ENCODE measurements around the gene SHOX. TPM values are rescaled to one million over a fixed set of nuclear protein-coding genes. Genes with fewer than 3 reads are reported as not detected.

Gene SHOX
- total RNA-seq, 1 experiment from 2014 or later = not detected

GRCh38 chrX:617401-617800, 13.2 kb upstream of the SHOX start:
- no peak for DNase-seq (ENCODE audit: low read depth, low spot score)
- Histone ChIP-seq H3K27me3 (ENCODE audit: insufficient read depth, low read length) (no peaks in the 10 kb centered on the region), H2AFZ (ENCODE audit: low read depth, low read length, poor library complexity, severe bottlenecking) (no peak overlapping the region), H4K20me1 (ENCODE audit: insufficient read depth) (no peaks in the 10 kb centered on the region), H3K4me2 (ENCODE audit: low read length) (no peak overlapping the region), H3K4me1 (ENCODE audit: control insufficient read depth in 1 of 2, insufficient read depth in 2 of 2, low read length in 2 of 2) (no peaks in the 10 kb centered on the region), H3K36me3 (ENCODE audit: control insufficient read depth in 1 of 2, insufficient read depth in 2 of 2, low read length in 2 of 2) (no peaks in the 10 kb centered on the region), H3K4me3 (replicated peaks in 1 of 2; ENCODE audit: low read depth in 1 of 2, low read length in 2 of 2) (no peak overlapping the region), H3K27ac (ENCODE audit: low read depth, low read length) (no peak overlapping the region), H3K9me2 (ENCODE audit: insufficient read depth) (no peaks in the 10 kb centered on the region), H3K9ac (ENCODE audit: low read length) (no peak overlapping the region), H3K9me3 (ENCODE audit: control insufficient read depth in 1 of 2, insufficient read depth in 1 of 2, low read depth in 1 of 2, low read length in 2 of 2) (no peaks in the 10 kb centered on the region), H3K79me2 (ENCODE audit: insufficient read depth, low read length) (no peaks in the 10 kb centered on the region)
- no TSS peak for BruUV-seq (replicated peaks)
- ChIA-PET CTCF (no interaction called here), POLR2A (no interaction called here), RAD21 (ENCODE audit: low non-redundant PET in 1 of 2, low total read pairs in 2 of 2, uncharacterized antibody in 2 of 2, unreplicated experiment in 2 of 2) (no interaction called here)
- no peak for ATAC-seq
- TF ChIP-seq CEBPB (IDR thresholded peaks at IDR 0.05; ENCODE audit: low read depth) = no peak
- TF ChIP-seq EZH2phosphoT487 (IDR thresholded peaks at IDR 0.05; ENCODE audit: borderline replicate concordance) = no peak
- TF ChIP-seq ZFX (IDR thresholded peaks at IDR 0.05) = no peak
- no peak for TF ChIP-seq POLR2AphosphoS5 (IDR thresholded peaks at IDR 0.05; ENCODE audit: low read depth, low read length)
- TF ChIP-seq SP1 (IDR thresholded peaks at IDR 0.05; ENCODE audit: low read depth) = no peak
- no peak for TF ChIP-seq CBX3 (IDR thresholded peaks at IDR 0.05; ENCODE audit: low read depth)
- no peak for TF ChIP-seq CTCF (IDR thresholded peaks at IDR 0.05 in 2 of 3, conservative IDR thresholded peaks at IDR 0.05 in 1 of 3; ENCODE audit: borderline replicate concordance in 1 of 3, insufficient read depth in 1 of 3, low read depth in 2 of 3, low read length in 2 of 3)
- no peak for TF ChIP-seq RAD21 (IDR thresholded peaks at IDR 0.05; ENCODE audit: low read depth)
- intact Hi-C loops (cut with micrococcal nuclease) = no loop called here

GRCh38 chrX:617891-618290, 12.7 kb upstream of the SHOX start:
- intact Hi-C loops (cut with micrococcal nuclease) = no loop called here
- Histone ChIP-seq H3K4me2 (ENCODE audit: low read length) (no peak overlapping the region), H3K27ac (ENCODE audit: low read depth, low read length) (no peak overlapping the region), H3K9ac (ENCODE audit: low read length) (no peak overlapping the region), H4K20me1 (ENCODE audit: insufficient read depth) (no peaks in the 10 kb centered on the region), H3K79me2 (ENCODE audit: insufficient read depth, low read length) (no peaks in the 10 kb centered on the region), H3K9me3 (ENCODE audit: control insufficient read depth in 1 of 2, insufficient read depth in 1 of 2, low read depth in 1 of 2, low read length in 2 of 2) (no peaks in the 10 kb centered on the region), H3K9me2 (ENCODE audit: insufficient read depth) (no peaks in the 10 kb centered on the region), H3K36me3 (ENCODE audit: control insufficient read depth in 1 of 2, insufficient read depth in 2 of 2, low read length in 2 of 2) (no peaks in the 10 kb centered on the region), H3K4me3 (replicated peaks in 1 of 2; ENCODE audit: low read depth in 1 of 2, low read length in 2 of 2) (no peak overlapping the region), H2AFZ (ENCODE audit: low read depth, low read length, poor library complexity, severe bottlenecking) (no peak overlapping the region), H3K27me3 (ENCODE audit: insufficient read depth, low read length) (no peaks in the 10 kb centered on the region), H3K4me1 (ENCODE audit: control insufficient read depth in 1 of 2, insufficient read depth in 2 of 2, low read length in 2 of 2) (no peaks in the 10 kb centered on the region)
- no peak for DNase-seq (ENCODE audit: low read depth, low spot score)
- CTCF ChIA-PET = no interaction called here
- RAD21 ChIA-PET (ENCODE audit: low non-redundant PET in 1 of 2, low total read pairs in 2 of 2, uncharacterized antibody in 2 of 2, unreplicated experiment in 2 of 2) = no interaction called here
- no peak for ATAC-seq
- TF ChIP-seq TCF7L2 (IDR thresholded peaks at IDR 0.05; ENCODE audit: borderline replicate concordance, extremely low read depth, insufficient read depth, insufficient read length) (no peak), SIN3A (IDR thresholded peaks at IDR 0.05; ENCODE audit: low read depth) (no peak), EZH2 (IDR thresholded peaks at IDR 0.05) (no peak), REST (IDR thresholded peaks at IDR 0.05; ENCODE audit: low read depth) (no peak), EGR1 (IDR thresholded peaks at IDR 0.05; ENCODE audit: low read depth) (no peak), CTCF (IDR thresholded peaks at IDR 0.05 in 2 of 3, conservative IDR thresholded peaks at IDR 0.05 in 1 of 3; ENCODE audit: borderline replicate concordance in 1 of 3, insufficient read depth in 1 of 3, low read depth in 2 of 3, low read length in 2 of 3) (no peak), RAD21 (IDR thresholded peaks at IDR 0.05; ENCODE audit: low read depth) (no peak)
- no TSS peak for BruUV-seq (replicated peaks)
- POLR2A ChIA-PET = no interaction called here
